Activated naive CD4-positive, alpha-beta T cell treated with Interleukin-2 at 50 U/mL for 16 hours (primary cell): ENCODE measurements around the gene KLHL40.

Source experiments
- DNase-seq: peaks from one replicate; pipeline ENCODE4 v3.0.0-alpha.2; 2020

The KLHL40 gene

GRCh38 chr3:42728056-42728455 lies 42.7 kb downstream of the KLHL40 start:
- no peak for DNase-seq

GRCh38 chr3:42728668-42729364 lies 43.5 kb downstream of the KLHL40 start:
- DNase-seq: no peak

- no peak for DNase-seq
Measured at GRCh38 chr3:42729404-42730145, 44.2 kb downstream of the KLHL40 start.

- DNase-seq: no peak
Measured at GRCh38 chr3:42730294-42730693, 45.0 kb downstream of the KLHL40 start.

GRCh38 chr3:42730706-42731420 lies 45.5 kb downstream of the KLHL40 start:
- DNase-seq: no peak

GRCh38 chr3:42731476-42732195 lies 46.3 kb downstream of the KLHL40 start:
- no peak for DNase-seq

- no peak for DNase-seq
Measured at GRCh38 chr3:42732196-42732828, 47.0 kb downstream of the KLHL40 start.

- DNase-seq: no peak
Measured at GRCh38 chr3:42732829-42733459, 47.6 kb downstream of the KLHL40 start.

GRCh38 chr3:42733501-42734262 lies 48.3 kb downstream of the KLHL40 start:
- no peak for DNase-seq

GRCh38 chr3:42734263-42734860 lies 49.0 kb downstream of the KLHL40 start:
- DNase-seq: no peak

GRCh38 chr3:42735019-42735418 lies 49.7 kb downstream of the KLHL40 start:
- DNase-seq: no peak

GRCh38 chr3:42735615-42736014 lies 50.3 kb downstream of the KLHL40 start:
- DNase-seq: no peak

GRCh38 chr3:42736081-42736480 lies 50.7 kb downstream of the KLHL40 start:
- no peak for DNase-seq

- DNase-seq: no peak
Measured at GRCh38 chr3:42736531-42736930, 51.2 kb downstream of the KLHL40 start.

GRCh38 chr3:42739401-42740158 lies 54.2 kb downstream of the KLHL40 start:
- no peak for DNase-seq

GRCh38 chr3:42741796-42742195 lies 56.5 kb downstream of the KLHL40 start:
- no peak for DNase-seq
